Left lung (tissue), 10 donors: Measurements from ENCODE around the gene ARID5B. TPM values are rescaled to one million over a fixed set of nuclear protein-coding genes. Genes with fewer than 3 reads are reported as not detected.

Source experiments
- ATAC-seq: fragments of 200-7000 bp; cut with Tn5 transposase; one replicate; pipeline ENCODE4 v1.9.1; 2020; ENCODE audit warnings: moderate library complexity
- DNase-seq, 4 donors: peaks; one replicate each; pipeline ENCODE4 v3.0.0-alpha.2; 2013 to 2020
- H3K27ac ChIP-seq, 2 donors: fragments of 200-600 bp; sonication (generic) in 1 of 2; one replicate each; pipeline versions ENCODE4 v1.5.0 to v1.8.0; 2020 to 2021
- H3K27me3 ChIP-seq, 2 donors: fragments of 200-600 bp; sonication (generic) in 1 of 2; one replicate each; pipeline versions ENCODE4 v1.5.0 to v1.8.0; 2020 to 2021
- H3K36me3 ChIP-seq, 2 donors: fragments of 200-600 bp; sonication (generic) in 1 of 2; one replicate each; pipeline versions ENCODE4 v1.5.0 to v1.8.0; 2020 to 2021
- H3K4me1 ChIP-seq, 2 donors: fragments of 200-600 bp; one replicate each; pipeline ENCODE4 v1.8.0; 2021
- H3K4me3 ChIP-seq, 2 donors: fragments of 200-600 bp; sonication (generic) in 1 of 2; one replicate each; pipeline versions ENCODE4 v1.5.0 to v1.8.0; 2020 to 2021; ENCODE audit warnings: mild to moderate bottlenecking in 1 of 2
- H3K9me3 ChIP-seq, 2 donors: fragments of 200-600 bp; sonication (generic) in 1 of 2; one replicate each; pipeline versions ENCODE4 v1.5.0 to v1.8.0; 2020 to 2021
- intact Hi-C, 2 donors: fragments of 100-400 bp; cut with DNase I; formaldehyde crosslinking; loops; one replicate each; pipeline versions ENCODE4 v1.11.2 to v1.14.2; 2022
- polyA plus RNA-seq, 6 donors: library from polyadenylated mRNA; unstranded; fragments of 120-200 nt; gene quantifications; one replicate each; pipeline ENCODE4 v1.2.1, GENCODE V29; 2013; ENCODE audit not compliant: insufficient read length in 6 of 6
- total RNA-seq, 2 donors: library from RNA; stranded (reverse); fragmentation: NEBNext Ultra II Directional; extraction: Animal tissue kit (Norgen Biotek cat#: 25700); gene quantifications; one replicate each; pipeline ENCODE4 v1.2.1, GENCODE V29; 2021
- TF ChIP-seq, protein P1 (sequence below), 2 donors: fragments of 200-600 bp; sonication (generic) in 1 of 2; IDR thresholded peaks; one replicate each; pipeline versions ENCODE4 v1.5.0 to v1.8.0; 2021; ENCODE audit warnings: antibody characterized with exemption in 2 of 2
- donor health status: DM: no; HTN: yes; CAD: no.
- donor health status: DM: no; HTN: no; CAD: no.

ARID5B gene
- total and polyA plus RNA-seq, 8 donors = 29.9 to 51.5 (median 44.4) TPM

DNA sequence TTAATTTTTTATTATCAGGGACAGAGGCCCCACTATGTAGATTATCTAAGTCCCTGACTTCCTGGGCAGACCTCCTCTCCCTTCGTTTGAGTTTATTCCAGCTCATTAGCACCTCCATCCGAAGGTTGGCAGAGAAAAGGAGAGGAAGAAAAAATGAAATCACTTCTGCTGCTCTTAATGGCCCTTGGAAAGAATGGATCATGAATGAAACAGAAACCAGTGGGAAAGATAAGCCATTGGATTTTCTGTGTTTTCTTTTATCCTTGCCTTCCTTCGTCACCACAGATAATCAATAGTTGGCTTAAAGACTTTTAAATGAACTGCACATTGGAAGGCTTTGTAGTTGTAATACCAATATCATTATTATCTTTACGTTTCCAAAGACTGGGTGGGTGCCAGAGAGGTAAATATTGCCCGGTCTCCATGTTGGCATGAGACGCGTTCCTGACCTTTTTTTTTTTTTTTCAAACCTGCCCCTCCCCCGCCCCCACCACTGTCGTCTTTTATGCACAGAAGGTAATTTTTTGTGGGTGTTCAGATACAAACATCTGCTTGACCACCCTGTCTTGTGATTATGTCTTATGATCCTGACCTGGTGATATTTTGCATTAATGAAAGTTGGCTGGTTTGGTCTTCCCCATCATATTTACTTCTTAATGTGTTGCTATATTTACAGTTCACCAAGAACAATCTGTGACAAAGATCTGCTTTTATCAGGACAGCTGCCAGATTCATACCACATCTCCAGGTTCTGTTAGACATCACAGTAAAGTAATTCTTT is 116.8 kb downstream of the ARID5B start:
- ATAC-seq (no peak), DNase-seq (no peak)
- intact Hi-C loops = no loop called here
- peak overlapping the region; percentile 48 to 78 for H3K27ac ChIP-seq
- H3K9me3 ChIP-seq = no peaks in the 10 kb centered on the region
- peaks cover 27 to 67% of the 10 kb centered on the region in 2 donors for H3K4me1 ChIP-seq
- H3K27me3 ChIP-seq = no peaks in the 10 kb centered on the region
- no peaks in the 10 kb centered on the region for H3K36me3 ChIP-seq
- TF ChIP-seq, protein P1, sequence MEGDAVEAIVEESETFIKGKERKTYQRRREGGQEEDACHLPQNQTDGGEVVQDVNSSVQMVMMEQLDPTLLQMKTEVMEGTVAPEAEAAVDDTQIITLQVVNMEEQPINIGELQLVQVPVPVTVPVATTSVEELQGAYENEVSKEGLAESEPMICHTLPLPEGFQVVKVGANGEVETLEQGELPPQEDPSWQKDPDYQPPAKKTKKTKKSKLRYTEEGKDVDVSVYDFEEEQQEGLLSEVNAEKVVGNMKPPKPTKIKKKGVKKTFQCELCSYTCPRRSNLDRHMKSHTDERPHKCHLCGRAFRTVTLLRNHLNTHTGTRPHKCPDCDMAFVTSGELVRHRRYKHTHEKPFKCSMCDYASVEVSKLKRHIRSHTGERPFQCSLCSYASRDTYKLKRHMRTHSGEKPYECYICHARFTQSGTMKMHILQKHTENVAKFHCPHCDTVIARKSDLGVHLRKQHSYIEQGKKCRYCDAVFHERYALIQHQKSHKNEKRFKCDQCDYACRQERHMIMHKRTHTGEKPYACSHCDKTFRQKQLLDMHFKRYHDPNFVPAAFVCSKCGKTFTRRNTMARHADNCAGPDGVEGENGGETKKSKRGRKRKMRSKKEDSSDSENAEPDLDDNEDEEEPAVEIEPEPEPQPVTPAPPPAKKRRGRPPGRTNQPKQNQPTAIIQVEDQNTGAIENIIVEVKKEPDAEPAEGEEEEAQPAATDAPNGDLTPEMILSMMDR (IDR thresholded peaks at IDR 0.05) = no peak
- H3K4me3 ChIP-seq = no peak overlapping the region

DNA sequence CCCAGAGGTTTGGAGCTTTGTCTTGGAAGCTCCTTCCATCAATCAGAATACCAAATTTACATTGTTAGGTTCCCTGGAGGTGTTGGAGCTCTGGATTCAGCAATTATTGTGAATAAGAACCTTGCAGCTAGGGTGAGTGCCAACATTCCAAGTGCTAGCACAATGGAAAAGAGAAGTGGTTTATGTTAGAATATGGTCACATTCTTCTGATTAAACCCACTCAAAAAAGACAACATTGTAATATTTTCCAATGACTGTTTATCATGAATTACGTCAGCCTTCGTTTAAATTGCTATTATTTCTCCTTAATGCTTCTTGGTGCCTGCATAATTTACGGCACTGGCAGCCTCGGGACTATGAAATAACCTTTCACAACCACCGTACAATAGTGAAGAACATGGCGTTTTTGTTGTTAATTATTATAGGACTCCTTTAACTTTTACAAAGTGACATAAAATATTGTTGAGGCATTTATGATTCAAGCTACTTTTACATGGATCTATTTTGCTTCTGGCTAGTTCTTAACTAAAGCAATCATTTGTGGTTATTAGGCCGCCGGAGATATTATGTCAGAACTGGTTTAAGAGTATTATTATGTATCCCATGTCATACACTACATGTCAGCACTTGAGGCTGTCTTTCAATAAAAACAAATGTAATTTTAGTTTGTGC is 117.7 kb downstream of the ARID5B start:
- peak overlapping the region; percentile 48 to 74 for H3K27ac ChIP-seq
- H3K27me3 ChIP-seq = no peaks in the 10 kb centered on the region
- intact Hi-C loops = no loop called here
- peaks cover 27 to 67% of the 10 kb centered on the region in 2 donors for H3K4me1 ChIP-seq
- ATAC-seq (peak; percentile 59), DNase-seq (no peak)
- TF ChIP-seq, protein P1 (IDR thresholded peaks at IDR 0.05) = no peak
- H3K9me3 ChIP-seq = no peaks in the 10 kb centered on the region
- no peaks in the 10 kb centered on the region for H3K36me3 ChIP-seq
- H3K4me3 ChIP-seq = no peak overlapping the region

DNA sequence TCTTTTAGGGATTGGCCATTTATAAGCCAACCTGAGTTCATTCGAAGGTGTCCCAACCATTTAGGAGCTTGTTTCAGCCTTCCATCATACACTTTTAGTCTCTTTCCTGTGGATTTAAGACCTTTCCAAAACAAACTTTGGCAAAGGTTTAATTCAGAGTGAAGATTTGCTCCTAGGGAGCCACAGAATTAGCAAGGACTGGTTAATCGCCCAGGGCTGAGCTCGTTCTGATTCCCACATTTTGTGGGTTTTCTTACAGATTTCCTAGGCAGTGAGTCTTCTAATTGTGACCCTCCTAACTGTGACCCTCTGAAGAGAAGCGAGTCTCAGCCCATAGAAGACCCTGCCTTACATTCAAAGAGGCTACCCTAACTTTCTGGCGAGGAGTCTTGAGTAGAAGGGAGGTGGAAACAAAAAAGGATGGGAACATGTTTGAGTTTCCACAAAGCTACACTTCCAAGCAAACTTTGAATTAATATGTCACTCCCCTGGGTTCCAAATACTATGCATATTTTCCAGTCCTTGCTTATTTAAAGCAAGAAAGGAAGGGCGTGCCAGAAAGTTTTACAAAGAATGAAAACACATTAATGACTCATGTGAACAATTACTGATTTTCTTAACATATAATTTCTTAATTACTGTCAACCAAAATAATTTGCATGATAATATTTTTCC is 118.3 kb downstream of the ARID5B start:
- ATAC-seq = peak; percentile 10
- intact Hi-C loops = no loop called here

DNA sequence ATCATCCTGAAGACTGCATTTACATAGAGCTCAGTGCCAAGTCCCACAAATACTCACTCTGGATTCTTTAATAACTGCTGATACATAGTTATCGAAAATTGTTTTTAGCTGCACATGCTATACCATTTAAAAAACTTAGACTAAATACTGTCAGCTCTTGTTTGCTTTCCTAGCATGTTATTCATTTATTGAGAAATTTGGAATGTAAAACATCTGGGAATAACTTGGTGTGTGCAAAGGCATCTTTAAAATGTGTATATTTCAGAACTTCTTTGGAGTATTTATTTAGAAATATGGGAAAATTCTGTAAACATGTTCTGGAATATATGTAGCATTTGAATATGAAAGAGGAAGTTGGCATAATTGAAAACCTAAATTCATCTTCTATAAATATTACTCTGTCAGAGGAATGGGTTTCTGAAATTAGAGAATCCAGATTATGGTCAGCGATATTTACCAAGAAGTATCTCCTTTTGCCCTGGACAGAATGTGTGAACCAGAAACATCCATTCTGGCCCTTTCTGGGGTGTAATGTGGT is 119.7 kb downstream of the ARID5B start:
- intact Hi-C loops = no loop called here
- ATAC-seq (no peak), DNase-seq (no peak)
- Histone ChIP-seq H3K4me3 (no peak overlapping the region), H3K27ac (peak overlapping the region in 1 of 2 donors; percentile 74), H3K9me3 (no peaks in the 10 kb centered on the region), H3K36me3 (no peaks in the 10 kb centered on the region), H3K27me3 (no peaks in the 10 kb centered on the region), H3K4me1 (peaks cover 24 to 67% of the 10 kb centered on the region in 2 donors)
- TF ChIP-seq, protein P1 (IDR thresholded peaks at IDR 0.05) = no peak

More for the DNA sequence above, 118.3 kb downstream of the ARID5B start:
- H3K27ac ChIP-seq = peak overlapping the region; percentile 48 to 74
- TF ChIP-seq, protein P1 (IDR thresholded peaks at IDR 0.05) = no peak
- DNase-seq = no peak
- peaks cover 27 to 67% of the 10 kb centered on the region in 2 donors for H3K4me1 ChIP-seq
- H3K27me3 ChIP-seq = no peaks in the 10 kb centered on the region
- H3K36me3 ChIP-seq = no peaks in the 10 kb centered on the region
- no peaks in the 10 kb centered on the region for H3K9me3 ChIP-seq
- no peak overlapping the region for H3K4me3 ChIP-seq
